KBM-7 (cell line): ENCODE data around the gene DDIT4.

ENCODE experiments used
- DNase-seq: peaks from one replicate; pipeline ENCODE4 v3.0.0-alpha.2; 2015
- in situ Hi-C: fragments of 300-500 bp; cut with MboI; formaldehyde crosslinking; loops from 2 replicates; pipeline ENCODE4 v1.14.3; 2020; ENCODE audit warnings: low sequenced_read_pairs, low pct_unique_long_range_greater_than_20kb, mixed read lengths

Gene DDIT4

DNA sequence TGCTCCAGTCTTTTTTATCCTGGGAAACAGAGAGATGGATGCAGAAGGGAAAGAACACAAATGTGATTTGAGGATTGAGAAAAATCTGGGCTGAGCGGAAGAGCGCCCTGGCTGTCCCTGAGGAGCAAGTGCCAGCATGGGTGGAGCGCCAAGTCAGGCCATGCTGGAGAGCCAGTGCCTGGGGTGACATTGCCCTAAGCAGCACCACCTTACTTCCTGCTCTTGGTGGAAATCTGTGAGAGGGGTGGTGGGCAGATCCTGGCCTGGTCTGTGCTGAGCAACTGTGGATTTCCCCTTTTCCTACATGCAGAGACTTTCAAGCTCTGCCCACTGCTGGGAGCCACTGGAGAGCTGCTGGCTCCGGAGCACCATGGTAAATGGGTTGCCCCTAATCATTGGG is 36.9 kb downstream of the DDIT4 start:
- in situ Hi-C loops, result no loop called here
- no peak for DNase-seq

DNA sequence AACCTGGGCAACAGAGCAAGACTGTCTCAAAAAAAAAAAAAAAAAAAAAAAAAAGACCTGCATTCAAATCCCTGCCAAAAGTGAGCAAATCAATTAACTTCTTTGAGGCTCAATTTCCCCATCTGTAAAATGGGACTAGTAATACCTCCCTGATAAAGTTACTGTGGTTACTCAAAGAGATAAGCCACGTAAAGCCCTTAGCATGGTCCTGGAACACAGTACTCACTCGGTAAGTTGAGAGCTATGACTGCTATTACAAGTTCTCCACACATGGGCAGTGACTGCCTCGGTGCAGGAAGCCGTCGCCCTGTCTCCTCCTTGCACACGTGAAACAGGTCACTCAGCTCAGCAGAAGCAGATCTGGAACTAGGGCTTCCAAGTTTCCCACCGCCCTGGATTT is 37.9 kb downstream of the DDIT4 start:
- no peak for DNase-seq
- in situ Hi-C loops, result no loop called here

DNA sequence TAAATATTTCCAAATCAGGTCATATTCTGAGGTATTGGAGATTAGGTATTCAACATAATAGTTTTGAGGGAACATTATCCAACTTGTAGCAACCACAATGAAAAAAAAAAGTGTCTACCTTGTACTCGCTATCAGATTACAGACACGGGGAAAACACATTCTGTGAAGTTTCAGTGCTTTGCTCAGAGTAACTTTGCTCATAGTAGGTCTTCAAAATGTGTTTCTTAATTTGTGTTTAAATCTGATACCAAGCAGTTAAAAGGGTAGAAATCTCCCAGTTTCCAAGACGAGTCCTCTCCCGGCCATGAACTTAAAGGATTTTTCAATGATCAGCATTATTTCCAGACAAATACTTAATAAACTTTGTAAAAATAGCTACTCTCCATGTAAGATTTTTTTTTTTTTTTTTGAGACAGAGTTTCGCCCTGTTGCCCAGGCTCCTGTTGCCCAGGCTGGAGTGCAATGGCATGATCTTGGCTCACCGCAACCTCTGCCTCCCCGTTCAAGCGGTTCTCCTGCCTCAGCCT is 39.2 kb downstream of the DDIT4 start:
- DNase-seq, result no peak
- in situ Hi-C loops, result no loop called here

DNA sequence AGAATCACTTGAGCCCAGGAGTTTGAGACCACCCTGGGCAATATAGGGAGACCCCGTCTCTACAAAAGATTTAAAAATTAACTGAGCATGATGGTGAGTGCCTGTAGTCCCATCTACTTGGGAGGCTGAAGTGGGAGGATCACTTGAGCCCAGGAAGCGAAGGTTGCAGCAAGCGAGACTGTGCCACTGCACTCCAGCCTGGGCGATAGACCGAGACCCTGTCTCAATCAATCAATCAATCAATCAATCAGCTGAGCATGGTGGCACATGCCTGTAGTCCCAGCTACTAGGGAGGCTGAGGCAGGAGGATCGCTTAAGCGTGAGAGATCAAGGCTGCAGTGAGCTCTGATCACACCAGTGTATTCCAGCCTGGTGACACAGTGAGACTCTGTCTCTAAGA is 40.5 kb downstream of the DDIT4 start:
- no peak for DNase-seq
- in situ Hi-C loops, result no loop called here

DNA sequence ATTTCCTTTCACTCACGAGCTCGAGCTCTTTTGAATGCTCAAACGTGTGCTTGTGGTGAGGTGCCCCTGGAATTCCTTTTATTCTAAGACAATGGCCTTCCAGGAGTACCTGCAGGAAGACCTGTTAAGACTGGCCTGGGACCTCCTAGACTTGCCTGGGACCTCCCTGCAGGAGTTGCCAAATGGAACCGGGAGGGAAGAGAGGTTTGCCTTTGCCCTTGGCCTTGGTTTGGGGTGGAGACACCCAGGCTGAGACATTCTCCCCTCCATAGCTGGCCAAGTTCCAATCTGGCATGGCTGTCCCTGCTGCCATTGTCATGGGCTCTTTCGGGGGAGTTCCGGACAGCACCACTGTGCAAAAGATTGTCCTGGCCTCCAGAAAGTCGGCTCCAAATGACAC is 41.3 kb downstream of the DDIT4 start:
- DNase-seq, result no peak

DNA sequence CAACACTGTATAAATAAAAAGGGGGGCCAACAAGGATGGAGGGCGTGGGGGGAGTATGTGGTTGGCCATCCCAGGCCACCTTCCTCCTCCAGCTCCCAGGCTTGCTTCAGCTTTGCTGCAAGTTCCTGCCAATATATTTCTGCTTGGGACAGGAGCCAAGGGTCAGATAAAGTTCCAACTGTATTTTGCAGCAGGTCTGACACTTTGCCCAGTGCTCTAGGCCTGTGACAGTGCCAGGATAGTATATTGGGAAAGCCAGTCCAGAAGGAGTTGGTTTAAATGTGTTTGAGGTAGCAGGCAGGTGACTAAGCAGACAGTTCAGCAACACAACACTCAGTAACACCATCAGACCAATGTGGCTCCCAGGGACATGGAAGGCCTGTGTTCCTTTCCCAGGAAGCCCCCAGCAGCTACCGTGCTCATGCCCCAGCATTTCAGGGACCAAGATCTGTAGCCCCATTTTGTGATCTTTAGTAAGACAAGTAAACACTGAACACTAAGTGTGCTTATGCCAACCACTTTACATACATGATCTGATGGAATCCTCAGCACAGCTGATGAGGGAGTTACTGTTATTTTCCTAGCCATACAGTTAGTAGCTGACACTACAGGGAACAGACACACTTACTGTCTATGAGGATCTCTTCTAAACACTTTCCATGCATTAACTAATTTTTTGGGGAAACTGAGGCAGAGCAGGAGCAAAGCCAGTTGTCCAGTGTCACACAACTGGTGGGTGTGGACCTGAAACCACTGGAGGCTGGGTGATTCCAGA is 42.1 kb downstream of the DDIT4 start:
- no peak for DNase-seq
- in situ Hi-C loops, result no loop called here

More for the DNA sequence above, 41.3 kb downstream of the DDIT4 start:
- in situ Hi-C loops, result no loop called here

DNA sequence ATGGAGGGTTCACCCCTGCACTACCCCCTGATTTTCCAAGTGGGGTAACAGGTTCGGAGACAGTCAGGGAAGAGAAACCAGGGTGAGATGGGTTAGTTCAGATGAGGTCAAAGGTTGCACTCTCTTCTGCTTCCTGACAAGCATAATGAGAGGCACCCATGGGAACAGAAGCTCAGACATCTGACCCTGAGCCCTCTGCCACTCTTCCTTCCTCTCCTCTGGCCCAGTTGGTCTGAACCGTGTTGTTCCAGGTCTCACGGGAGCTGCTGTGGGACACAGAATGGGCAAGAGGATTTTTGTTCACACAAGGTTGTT is 42.6 kb downstream of the DDIT4 start:
- DNase-seq, result no peak
- in situ Hi-C loops, result no loop called here

DNA sequence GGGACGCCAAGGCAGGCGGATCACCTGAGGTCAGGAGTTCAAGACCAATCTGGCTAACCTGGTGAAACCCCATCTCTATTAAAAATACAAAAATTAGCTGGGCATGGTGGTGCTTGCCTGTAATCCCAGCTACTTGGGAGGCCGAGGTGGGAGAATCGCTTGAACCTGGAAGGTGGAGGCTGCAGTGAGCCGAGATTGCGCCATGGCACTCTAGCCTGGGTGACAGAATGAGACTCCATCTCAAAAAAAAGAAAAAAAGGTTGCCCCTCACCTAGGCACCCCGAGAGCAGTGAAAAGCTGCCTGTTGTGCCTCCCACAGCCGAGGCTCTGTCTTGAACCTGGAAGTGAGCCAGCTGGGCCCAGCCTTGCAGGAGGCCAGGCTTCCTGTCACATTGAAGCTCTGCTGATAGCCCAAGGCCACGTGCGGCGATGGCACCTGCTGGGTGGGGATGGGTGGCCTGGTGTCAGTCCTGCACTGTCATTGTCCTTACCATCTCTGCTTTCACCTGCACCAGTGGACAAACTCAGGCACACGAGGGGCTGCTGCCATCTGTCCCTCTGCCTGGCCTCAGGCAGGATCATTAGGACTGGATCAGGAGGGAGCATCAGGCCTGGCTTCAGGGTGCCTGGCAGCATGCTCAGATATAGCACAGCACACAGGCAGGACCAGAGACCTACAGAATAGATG is 43.2 kb downstream of the DDIT4 start:
- DNase-seq, result peak; percentile 68
- in situ Hi-C loops, result no loop called here

DNA sequence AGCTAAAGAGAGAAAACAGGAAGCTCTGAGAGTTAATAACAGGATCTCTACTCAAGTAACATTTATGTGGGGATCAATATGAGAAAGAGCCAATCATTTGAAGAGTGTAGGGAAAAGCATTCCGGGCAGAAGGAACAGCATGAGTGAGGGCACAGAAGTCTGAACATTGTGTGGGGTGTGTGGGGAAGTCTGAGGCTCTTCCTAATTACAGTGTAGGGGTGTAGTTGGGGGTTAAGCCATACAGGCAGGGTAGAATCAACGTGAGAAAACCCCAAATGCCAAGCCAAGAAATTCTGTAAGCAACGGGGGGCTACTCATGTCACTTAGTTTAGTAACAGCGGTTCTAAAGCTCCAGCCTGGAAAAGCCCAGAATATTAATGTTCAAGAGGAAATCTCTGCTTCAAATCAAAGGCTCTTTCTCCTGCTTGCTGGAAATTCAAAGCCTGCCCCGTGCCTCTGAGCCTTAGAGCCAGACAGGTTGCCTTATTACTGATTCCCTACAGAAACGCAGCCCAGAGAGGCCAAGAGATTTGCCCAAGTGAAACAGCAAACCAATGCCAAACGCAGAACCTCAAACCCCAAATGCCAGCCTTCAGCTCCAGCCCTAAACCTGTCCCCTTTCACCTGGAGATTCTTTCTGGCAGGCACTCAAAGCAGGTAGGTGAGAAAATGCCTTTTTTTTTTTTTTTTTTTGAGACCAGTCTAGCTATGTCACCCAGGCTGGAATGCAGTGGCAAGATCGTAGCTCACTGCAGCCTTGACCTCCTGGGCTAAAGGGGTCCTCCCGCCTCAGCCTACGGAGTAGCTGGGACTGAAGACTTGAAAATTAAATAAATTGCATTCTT is 44.9 kb downstream of the DDIT4 start:
- in situ Hi-C loops, result no loop called here
- DNase-seq, result no peak

DNA sequence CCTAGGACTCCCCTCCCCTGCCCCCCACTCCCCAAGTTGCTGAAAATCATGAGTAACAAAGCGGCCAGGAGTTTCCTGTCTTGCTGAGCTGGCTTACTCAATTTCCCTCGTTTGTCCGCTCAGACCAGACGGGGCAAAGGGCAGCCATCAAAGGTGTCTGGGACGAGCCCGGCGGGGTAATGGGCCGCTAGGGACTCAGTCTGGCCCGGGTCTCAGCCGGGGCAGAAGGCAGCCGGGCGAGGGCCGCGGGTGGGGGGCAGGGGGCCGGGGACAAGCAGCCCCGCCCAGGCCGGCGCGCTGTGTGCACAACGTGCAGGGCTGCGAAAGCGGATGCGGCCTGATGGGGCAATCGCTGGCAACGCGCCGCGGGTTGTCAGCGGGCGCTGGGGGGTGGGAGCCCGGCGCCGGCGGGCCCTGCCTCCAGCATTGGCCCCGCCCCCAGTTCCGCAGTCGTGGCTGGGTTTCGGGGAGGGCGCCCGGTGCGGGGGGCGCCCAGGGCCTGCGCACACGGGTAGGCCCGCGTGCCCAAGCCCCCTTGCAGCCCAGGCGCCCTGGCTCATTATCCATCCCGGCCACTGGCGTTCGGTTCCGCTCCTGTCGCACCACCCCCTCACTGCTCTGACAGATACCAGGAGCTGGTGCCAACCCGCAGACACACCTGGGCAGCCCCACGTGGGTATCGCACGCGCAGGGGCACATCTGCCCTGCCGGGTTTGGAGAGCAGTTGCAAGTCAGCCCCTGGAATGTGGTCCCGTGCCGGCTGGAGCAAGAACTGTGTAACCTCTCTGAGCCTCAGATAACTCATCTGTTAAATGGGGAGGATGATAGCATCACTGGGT is 45.9 kb downstream of the DDIT4 start:
- DNase-seq, result peak; percentile 92
- in situ Hi-C loops, result no loop called here

DNA sequence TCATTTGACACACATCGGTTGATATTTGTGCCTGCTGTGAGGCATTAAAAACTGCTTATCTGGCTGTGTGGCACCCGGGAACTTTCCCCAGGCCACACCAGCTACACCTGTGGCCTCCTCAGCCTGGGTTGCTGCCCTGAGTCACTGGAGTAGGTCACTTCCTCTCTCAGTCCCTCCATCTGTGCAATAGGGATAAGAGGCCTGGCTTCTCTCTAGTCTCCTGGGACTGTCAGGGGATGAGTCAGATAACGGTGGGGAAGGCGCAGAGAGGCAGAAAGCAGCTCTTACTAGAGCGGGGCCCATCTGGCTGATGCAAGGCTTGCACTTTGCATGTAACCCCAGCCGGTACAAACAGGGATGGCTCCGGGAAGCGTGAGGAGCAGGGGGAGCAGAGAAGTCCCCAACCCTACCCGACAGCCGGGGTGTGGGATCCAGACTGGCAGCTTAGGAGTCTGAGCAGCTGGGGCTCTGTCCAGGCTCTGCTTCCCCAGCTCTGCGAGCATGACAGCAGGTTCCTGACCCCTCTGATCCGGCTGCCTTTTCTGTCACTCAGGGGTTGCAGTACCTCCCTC is 47.0 kb downstream of the DDIT4 start:
- in situ Hi-C loops, result no loop called here
- peak; percentile 94 for DNase-seq

DNA sequence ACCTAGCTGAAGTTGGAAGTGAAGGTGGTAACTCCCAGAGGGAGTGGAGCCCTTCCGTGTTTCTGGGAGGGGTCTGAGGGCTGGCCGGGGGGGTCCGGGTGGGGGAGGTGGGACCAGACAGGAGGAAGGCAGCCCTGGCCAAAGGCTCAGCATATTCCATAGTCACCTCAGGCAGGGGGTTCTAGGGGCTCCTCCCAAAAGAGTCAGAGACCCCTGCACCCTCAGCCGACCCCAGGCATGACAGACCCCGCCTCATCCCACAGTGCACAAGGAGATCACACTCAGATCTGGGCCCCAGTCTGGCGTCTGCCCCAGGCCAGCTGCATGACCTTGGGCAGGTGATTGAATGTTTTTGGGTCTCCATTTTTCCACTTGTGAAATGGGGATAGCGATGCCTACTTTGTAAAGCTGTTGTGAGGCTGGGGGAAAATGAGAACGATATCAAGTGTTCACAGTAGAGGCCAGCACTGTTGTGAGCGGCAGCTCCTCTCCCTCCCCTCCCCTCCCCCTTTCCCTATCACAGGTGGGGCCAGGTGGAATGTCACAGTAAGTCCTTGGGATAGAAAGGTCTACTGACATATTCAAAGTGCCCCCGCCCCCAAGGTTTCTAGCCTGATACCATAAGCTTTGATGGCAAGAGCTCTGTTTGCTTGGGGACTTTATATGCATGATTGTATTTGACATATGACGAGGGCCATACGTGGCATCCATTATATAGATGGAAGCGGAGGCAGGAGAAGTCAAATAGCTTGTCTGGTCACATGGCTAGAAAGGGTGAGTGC is 47.7 kb downstream of the DDIT4 start:
- in situ Hi-C loops, result no loop called here
- no peak for DNase-seq

DNA sequence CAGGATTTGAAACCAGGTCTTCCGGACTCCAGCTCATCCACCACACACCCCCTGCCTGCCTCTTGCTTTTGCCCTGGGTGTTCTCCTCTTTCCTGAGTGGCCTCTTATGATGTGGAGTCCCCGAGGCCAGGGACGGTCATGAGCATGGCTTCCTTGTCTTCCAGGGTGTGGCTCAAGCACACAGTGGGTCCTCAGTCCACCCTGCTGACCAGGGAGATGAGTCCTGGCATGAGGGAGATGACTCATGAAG is 48.2 kb downstream of the DDIT4 start:
- in situ Hi-C loops, result no loop called here
- DNase-seq, result no peak

DNA sequence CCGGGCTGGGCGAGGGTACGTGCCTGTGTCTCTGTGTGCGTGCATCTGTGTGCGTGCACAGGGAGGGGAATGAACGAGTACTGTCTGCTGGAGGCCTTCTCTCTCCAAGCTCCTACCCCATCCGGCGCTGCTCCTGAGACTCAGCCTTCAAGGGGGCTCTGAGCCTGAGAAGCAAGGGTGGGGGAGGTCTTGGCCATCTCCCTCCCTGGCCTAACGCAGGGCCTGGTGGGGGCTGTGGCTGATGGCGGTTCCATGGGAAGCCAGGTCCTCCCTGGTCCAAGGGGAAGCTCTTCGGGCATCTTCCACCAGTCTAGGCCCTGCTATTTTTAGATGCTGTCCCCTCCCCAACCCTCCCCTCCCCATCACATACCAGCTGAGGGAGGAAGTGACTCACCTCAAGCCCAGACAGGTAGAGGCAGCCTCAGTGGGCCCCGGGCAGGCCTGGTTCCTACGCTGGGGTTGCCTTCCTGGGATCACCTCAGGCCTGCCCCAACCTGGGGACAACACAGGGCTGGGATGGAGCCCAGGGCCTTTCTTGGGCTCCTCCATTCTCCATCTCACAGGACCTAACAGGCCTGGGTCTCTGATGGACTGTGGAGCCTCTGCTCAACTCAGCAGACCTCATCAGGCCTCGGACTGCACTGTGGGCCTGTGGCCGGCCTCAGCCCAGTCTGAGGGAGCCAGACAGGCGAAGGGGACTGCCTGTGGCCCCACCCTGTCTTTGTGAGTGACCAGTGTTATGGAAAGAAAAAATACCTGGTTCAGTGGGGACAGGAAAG is 48.7 kb downstream of the DDIT4 start:
- in situ Hi-C loops, result no loop called here
- no peak for DNase-seq

DNA sequence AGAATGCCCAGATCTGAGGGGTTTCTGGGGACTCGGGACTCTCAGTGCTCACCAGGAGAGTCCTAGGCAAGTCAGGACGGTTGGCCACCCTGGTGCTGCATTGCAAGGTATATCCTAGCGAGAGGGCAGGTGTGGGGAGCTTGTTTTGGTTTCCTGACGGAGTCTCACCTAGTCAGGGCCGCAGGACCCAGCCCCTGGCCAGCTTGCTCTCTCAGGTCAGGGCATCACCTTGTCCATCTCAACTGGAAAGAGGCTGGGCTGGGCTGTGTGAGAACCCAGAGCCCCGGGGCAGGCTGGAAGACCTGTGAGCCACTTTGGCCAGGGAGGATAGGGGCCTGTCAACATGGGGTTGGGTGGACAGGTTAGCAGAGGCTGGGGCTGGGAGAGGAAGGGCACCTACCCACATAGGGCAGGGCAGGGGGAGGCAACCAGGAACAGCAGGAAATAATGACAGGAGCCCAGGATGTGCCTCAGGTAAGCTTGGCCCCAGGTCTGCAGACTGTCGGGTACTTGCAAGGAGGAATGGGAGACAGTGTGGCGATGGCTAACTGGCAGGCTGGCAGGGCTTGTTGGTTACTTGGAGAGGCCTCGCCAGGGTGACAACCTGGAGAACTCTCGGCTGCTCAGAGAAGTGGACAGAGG is 49.5 kb downstream of the DDIT4 start:
- in situ Hi-C loops, result no loop called here
- no peak for DNase-seq

DNA sequence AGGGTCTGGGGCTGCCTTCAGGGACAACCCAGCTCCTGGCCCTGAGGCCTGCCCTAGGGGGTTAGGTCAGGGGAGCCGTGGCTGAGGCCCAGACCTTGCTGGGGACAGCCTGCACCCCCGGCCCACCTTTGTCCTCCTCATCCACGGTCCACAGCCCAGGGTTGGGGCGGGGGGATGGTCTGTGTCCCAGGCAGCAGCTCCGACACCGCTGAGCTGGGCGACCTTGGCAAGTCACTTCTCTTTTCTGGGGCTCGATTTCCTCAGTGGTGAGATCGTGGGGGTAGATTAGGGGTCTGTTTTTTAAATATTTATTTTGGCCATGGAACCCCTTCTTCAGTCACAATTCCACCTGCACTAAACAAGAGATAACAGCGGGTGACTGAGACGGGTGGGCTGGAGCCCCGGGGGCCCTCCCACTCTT is 50.1 kb downstream of the DDIT4 start:
- in situ Hi-C loops, result no loop called here
- peak; percentile 74 for DNase-seq
